ENCODE data around the gene SLCO1B3. TPM values are rescaled to one million over a fixed set of nuclear protein-coding genes. Genes with fewer than 3 reads are reported as not detected.
A peak's percentile ranks its signal among the peaks of the same experiment; 100 is the strongest.

SLCO1B3 gene
- total and polyA plus RNA-seq, 12 donors = 0.28 to 2.5 (median 0.35) TPM; not detected in 9

- no peaks in the 10 kb centered on the region for H3K9me3 ChIP-seq
- no peak for DNase-seq
- intact Hi-C loops (cut with DNase I) = loop anchor here in 1 of 10 donors (10.0 kb wide), 1 partner anchor 161 kb away; no protein-coding TSS in a partner anchor
- 59% methylated on average over 1 of the region's 1 CpG for WGBS, 2 donors
- no peak overlapping the region for H3K4me3 ChIP-seq
- no peaks in the 10 kb centered on the region for H3K27me3 ChIP-seq
- H3K36me3 ChIP-seq = no peaks in the 10 kb centered on the region
- no peaks in the 10 kb centered on the region for H3K4me1 ChIP-seq
- TF ChIP-seq, protein P1, sequence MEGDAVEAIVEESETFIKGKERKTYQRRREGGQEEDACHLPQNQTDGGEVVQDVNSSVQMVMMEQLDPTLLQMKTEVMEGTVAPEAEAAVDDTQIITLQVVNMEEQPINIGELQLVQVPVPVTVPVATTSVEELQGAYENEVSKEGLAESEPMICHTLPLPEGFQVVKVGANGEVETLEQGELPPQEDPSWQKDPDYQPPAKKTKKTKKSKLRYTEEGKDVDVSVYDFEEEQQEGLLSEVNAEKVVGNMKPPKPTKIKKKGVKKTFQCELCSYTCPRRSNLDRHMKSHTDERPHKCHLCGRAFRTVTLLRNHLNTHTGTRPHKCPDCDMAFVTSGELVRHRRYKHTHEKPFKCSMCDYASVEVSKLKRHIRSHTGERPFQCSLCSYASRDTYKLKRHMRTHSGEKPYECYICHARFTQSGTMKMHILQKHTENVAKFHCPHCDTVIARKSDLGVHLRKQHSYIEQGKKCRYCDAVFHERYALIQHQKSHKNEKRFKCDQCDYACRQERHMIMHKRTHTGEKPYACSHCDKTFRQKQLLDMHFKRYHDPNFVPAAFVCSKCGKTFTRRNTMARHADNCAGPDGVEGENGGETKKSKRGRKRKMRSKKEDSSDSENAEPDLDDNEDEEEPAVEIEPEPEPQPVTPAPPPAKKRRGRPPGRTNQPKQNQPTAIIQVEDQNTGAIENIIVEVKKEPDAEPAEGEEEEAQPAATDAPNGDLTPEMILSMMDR (IDR thresholded peaks at IDR 0.05) = no peak
- no peak overlapping the region for H3K27ac ChIP-seq
- no peak for ATAC-seq
Measured at GRCh38 chr12:20805921-20806320, 4.6 kb upstream of the SLCO1B3 start.

DNA sequence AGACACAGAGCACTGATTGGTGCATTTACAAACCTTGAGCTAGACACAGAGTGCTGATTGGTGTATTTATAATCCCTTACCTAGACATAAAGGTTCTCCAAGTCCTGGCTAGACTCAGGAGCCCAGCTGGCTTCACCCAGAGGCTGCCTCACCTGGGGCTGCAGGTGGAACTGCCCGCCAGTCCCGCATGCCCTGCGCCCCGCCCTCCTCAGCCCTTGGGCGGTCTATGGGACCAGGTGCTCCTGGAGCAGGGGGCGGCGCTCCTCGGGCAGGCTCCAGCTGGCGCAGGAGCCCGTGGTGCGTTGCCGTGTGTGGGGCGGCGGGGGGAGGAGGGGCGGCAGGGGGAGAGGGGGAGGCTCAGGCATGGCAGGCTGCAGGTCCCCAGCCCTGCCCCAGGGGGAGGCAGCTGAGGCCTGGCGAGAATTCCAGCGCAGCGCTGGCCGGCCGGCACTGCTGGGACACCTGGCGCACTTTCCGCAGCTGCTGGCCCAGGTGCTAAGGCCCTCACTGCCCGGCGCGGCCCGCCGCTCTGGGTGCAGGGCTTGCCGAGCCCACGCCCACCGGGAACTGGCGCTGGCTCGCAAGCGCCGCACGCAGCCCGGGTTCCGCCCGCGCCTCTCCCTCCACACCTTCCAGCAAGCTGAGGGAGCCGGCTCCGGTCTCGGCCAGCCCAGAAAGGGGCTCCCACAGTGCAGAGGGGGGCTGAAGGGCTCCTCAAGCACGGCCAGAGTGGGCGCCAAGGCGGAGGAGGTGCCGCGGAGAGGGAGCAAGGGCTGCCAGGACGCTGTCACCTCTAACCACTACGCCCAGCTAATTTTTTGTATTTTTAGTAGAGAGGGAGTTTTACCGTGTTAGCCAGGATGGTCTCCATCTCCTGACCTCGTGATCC, 3.1 kb upstream of the SLCO1B3 start:
- H3K27me3 ChIP-seq = no peaks in the 10 kb centered on the region
- TF ChIP-seq, protein P1 (IDR thresholded peaks at IDR 0.05) = no peak

GRCh38 chr12:20808521-20808920, 2.0 kb upstream of the SLCO1B3 start:
- Histone ChIP-seq H3K27ac (no peak overlapping the region), H3K4me3 (no peak overlapping the region), H3K9me3 (no peaks in the 10 kb centered on the region), H3K36me3 (no peaks in the 10 kb centered on the region), H3K27me3 (no peaks in the 10 kb centered on the region), H3K4me1 (no peaks in the 10 kb centered on the region)
- DNase-seq = no peak
- intact Hi-C loops (cut with DNase I) = loop anchor here in 1 of 10 donors (10.0 kb wide), 1 partner anchor 164 kb away; no protein-coding TSS in a partner anchor
- no peak for ATAC-seq
- 48 to 76% methylated on average over 1 of the region's 1 CpG for WGBS, 2 donors
- TF ChIP-seq, protein P1 (IDR thresholded peaks at IDR 0.05) = no peak

More for the DNA sequence above, 3.1 kb upstream of the SLCO1B3 start:
- Histone ChIP-seq H3K36me3 (no peaks in the 10 kb centered on the region), H3K27ac (no peak overlapping the region), H3K4me1 (no peaks in the 10 kb centered on the region), H3K4me3 (no peak overlapping the region), H3K9me3 (no peaks in the 10 kb centered on the region)
- ATAC-seq (no peak), DNase-seq (peak in 1 of 2 donors; percentile 10)
- intact Hi-C loops (cut with DNase I) = loop anchor here in 1 of 10 donors (10.0 kb wide), 1 partner anchor 163 kb away; no protein-coding TSS in a partner anchor
- WGBS, 2 donors = 90 to 91% methylated on average over 41 to 50 of the region's 51 CpGs

GRCh38 chr12:20815574-20815973, 5.1 kb downstream of the SLCO1B3 start:
- 94 to 95% methylated on average over 2 of the region's 2 CpGs for WGBS, 2 donors

More at GRCh38 chr12:20815574-20815973, 5.1 kb downstream of the SLCO1B3 start:
- no peak for ATAC-seq
- H3K27me3 ChIP-seq = no peaks in the 10 kb centered on the region
- peaks cover 0 to 8% (median 0%) of the 10 kb centered on the region in 11 donors for H3K9me3 ChIP-seq
- H3K36me3 ChIP-seq = no peaks in the 10 kb centered on the region
- no peak overlapping the region for H3K4me3 ChIP-seq
- no peak overlapping the region for H3K27ac ChIP-seq
- TF ChIP-seq, protein P1 (IDR thresholded peaks at IDR 0.05) = no peak
- DNase-seq = no peak
- no peaks in the 10 kb centered on the region for H3K4me1 ChIP-seq
- intact Hi-C loops (cut with DNase I) = no loop called here

Measured in heart right ventricle (tissue), 16 donors.